ENCODE results near the gene BIVM. TPM values are rescaled to one million over a fixed set of nuclear protein-coding genes. Genes with fewer than 3 reads are reported as not detected.

BIVM gene
- total and polyA plus RNA-seq, 2 donors (not counting 3 experiments of a cell fraction or from before 2014, with no cell fraction given), result 7.7 to 20.3 TPM

DNA sequence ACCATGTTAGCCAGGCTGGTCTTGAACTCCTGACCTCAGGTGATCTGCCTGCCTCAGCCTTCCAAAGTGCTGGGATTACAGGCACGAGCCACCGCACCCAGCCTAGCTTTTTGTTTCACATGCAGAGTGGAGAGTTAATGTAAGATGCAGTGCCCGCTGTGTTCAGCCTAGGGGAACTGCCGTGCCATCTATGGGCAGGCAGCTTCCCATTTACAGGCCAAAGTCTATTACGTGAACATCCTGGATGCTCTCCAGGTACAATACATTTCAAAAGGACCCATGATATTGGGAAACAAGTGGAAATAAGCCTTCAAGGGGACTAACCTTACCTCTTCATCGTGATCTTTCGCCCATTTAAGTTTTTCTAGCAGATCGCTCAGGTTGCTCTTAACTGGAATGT is 10.2 kb upstream of the BIVM start:
- Histone ChIP-seq H2AFZ (ENCODE audit: low read depth, low read length) (no peak overlapping the region), H3K4me1 (ENCODE audit: control insufficient read depth, extremely low read depth, insufficient read depth, low read length) (no peaks in the 10 kb centered on the region), H3K4me2 (ENCODE audit: insufficient read depth, low read length) (no peak overlapping the region), H3K4me3 (replicated peaks in 1 of 3; ENCODE audit: insufficient read depth in 1 of 3, low read depth in 1 of 3, low read length in 3 of 3) (no peak overlapping the region), H3K27ac (ENCODE audit: insufficient read depth, low read depth, low read length) (no peak overlapping the region), H3K9ac (replicated peaks; ENCODE audit: extremely low read depth, insufficient read depth, low read length) (no peak overlapping the region), H4K20me1 (replicated peaks; ENCODE audit: control insufficient read depth, extremely low read depth, insufficient read depth, low read length) (no peaks in the 10 kb centered on the region), H3K9me1 (replicated peaks; ENCODE audit: control insufficient read depth, extremely low read depth, insufficient read depth, low read length) (no peaks in the 10 kb centered on the region), H3K79me2 (ENCODE audit: control insufficient read depth, insufficient read depth, low read length) (no peaks in the 10 kb centered on the region), H3K36me3 (ENCODE audit: control insufficient read depth in 2 of 2, extremely low read depth in 1 of 2, insufficient read depth in 2 of 2, low read length in 2 of 2) (peaks cover 6 to 12% of the 10 kb centered on the region in 2 experiments), H3K27me3 (ENCODE audit: control insufficient read depth in 2 of 2, insufficient read depth in 2 of 2, low read length in 2 of 2) (no peaks in the 10 kb centered on the region), H3K9me3 (replicated peaks; ENCODE audit: control insufficient read depth, insufficient read depth, low read length) (no peaks in the 10 kb centered on the region)
- intact Hi-C loops (cut with micrococcal nuclease) (no loop called here), dilution Hi-C loops (cut with MboI; ENCODE audit: extremely low pct_ligation_motif_present, low sequenced_read_pairs) (no loop called here)
- ChIA-PET POLR2A (no interaction called here), CTCF (no interaction called here)
- FAIRE-seq, result no peak
- no peak for DNase-seq (ENCODE audit: low read depth, low spot score)
- BruUV-seq (replicated peaks), result no TSS peak
- TF ChIP-seq FOS (IDR thresholded peaks at IDR 0.05; ENCODE audit: borderline replicate concordance, insufficient read depth, low read length) (no peak), GATA2 (IDR thresholded peaks at IDR 0.05; ENCODE audit: insufficient read depth, insufficient read length, low read depth, low read length) (no peak), JUN (IDR thresholded peaks at IDR 0.05; ENCODE audit: borderline replicate concordance, insufficient read depth, insufficient read length, low read depth) (no peak), EZH2 (IDR thresholded peaks at IDR 0.05; ENCODE audit: borderline replicate concordance, low read depth, low read length, severe bottlenecking) (no peak), CTCF (IDR thresholded peaks at IDR 0.05; ENCODE audit: extremely low read depth in 1 of 2, insufficient read depth in 1 of 2, low read depth in 1 of 2, low read length in 2 of 2) (no peak), POLR2AphosphoS5 (IDR thresholded peaks at IDR 0.05; ENCODE audit: insufficient read depth, low read depth, low read length) (no peak), MYC (IDR thresholded peaks at IDR 0.05; ENCODE audit: low read depth, low read length) (no peak), POLR2A (IDR thresholded peaks at IDR 0.05; ENCODE audit: low read depth, low read length) (no peak)
- TF ChIP-seq, protein P1, sequence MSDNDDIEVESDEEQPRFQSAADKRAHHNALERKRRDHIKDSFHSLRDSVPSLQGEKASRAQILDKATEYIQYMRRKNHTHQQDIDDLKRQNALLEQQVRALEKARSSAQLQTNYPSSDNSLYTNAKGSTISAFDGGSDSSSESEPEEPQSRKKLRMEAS (IDR thresholded peaks at IDR 0.05; ENCODE audit: insufficient read depth, insufficient read length), result no peak
